AG09319 (cell line): Measurements from ENCODE around the gene ADGRF4.

Experiments used
- DNase-seq: peaks from one replicate; pipeline ENCODE4 v3.0.0-alpha.2; 2010; ENCODE audit warnings: low read depth; ENCODE audit errors: extremely low read depth
- CTCF ChIP-seq: IDR thresholded peaks from 2 replicates; pipeline ENCODE4 v1.5.1; 2011; ENCODE audit warnings: low read depth, mild to moderate bottlenecking, inconsistent platforms, low read length, moderate library complexity

Gene ADGRF4

GRCh38 chr6:47674673-47675072 is 23.7 kb upstream of the ADGRF4 start:
- DNase-seq, result no peak
- no peak for TF ChIP-seq CTCF

DNA sequence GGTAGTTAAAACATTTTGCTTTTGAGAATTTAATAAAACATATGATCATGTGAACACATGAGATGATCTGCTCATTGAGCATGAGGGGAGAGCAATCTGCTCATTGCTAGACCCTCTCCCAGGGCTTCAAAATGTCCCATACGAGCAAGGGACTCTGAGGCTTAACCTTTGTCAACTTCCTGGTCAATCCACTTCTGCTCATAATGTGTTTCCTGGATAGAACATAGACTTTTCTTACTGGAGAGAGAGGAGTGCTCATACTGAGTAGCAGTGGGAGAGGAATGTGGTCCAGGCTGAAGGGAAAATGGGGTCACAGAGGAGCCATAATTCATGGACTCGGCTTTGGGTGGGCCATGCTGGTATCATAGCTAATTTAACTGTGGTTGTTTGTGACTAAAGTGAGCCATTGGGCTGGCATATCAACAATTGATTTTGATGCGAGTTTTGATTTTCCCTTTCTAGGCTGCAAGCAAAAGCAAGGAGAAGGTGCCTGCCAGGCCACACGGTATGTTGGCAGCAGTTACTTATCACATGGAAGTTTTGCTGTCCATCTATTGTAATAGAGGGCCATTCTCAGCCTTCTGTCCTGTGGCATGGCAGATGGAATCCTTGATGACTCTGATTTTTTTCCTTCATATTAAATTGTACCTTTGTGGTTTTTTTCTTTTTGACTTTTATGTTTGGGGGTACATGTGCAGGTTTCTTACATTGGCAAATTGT is 20.8 kb upstream of the ADGRF4 start:
- TF ChIP-seq CTCF, result no peak
- no peak for DNase-seq

- no peak for DNase-seq
- no peak for TF ChIP-seq CTCF
Measured at GRCh38 chr6:47678739-47679138, 19.6 kb upstream of the ADGRF4 start.

- TF ChIP-seq CTCF, result no peak
- no peak for DNase-seq
Measured at GRCh38 chr6:47679322-47679906, 19.0 kb upstream of the ADGRF4 start.

DNA sequence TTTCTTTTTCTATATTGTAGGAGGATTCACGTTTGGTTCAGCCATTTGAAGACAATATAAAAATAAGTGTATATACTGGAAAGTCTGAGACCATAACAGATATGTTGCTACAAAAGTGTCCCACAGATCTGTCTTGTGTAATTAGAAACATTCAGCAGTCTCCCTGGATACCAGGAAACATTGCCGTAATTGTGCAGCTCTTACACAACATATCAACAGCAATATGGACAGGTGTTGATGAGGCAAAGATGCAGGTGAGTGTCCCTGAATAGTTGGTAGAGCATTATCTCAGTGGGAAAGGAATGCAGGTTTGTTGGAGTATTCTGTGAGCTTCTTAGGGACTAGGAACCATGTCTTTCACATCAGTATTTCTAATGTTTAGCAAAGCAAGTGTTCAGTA is 18.3 kb upstream of the ADGRF4 start:
- DNase-seq, result no peak
- no peak for TF ChIP-seq CTCF

DNA sequence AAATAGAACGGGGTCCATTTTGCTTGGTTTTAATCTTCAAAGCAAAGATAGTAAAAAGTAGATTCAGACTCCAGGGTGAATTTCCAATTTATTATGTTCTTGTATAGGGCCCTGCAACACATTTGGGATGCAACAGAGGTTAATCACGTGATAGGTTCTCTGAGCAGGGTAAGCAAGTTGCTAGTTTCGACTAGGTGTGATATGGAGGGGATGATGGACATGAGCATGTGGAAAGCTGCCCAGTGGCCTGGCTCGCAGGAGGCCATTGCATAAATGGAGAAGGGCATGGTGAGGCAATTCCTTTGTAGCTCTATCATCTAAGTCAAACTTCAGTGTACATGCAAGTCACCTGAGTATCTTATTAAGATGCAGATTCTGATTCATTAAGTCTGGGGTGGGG is 17.7 kb upstream of the ADGRF4 start:
- DNase-seq, result no peak
- TF ChIP-seq CTCF, result no peak

- TF ChIP-seq CTCF, result no peak
- no peak for DNase-seq
Measured at GRCh38 chr6:47681201-47681990, 17.0 kb upstream of the ADGRF4 start.
